ENCODE data around the gene ARMC6.

DNA sequence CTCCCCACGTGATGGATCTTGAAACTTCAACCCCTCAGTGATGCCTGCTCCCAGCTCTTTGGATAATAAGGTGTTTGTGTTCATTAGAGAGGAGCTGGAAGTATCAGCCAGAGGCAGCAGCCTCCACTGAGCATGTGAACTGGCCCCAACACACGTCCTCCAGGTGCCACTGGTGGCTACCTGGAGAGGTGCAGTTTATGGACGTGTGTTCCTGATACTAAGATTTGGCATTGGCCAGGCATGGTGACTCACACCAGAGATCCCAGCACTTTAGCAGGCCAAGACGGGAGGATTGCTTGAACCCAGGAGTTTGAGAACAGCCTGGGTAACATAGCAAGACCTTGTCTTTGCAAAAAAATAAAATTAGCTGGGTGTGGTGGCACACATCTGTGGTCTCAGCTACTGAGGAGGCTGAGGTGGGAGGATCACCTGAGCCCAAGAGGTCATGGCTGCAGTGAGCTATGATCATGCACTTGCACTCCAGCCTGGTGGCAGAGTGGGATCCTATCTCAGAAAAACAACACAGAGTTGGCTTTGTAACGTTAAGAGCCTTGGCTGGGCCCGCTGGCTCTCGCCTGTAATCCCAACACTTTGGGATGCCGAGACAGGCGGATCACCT is 64.8 kb downstream of the ARMC6 start:
- TF ChIP-seq POLR2A (IDR thresholded peaks at IDR 0.05) (no peak), EP300 (IDR thresholded peaks at IDR 0.05) (no peak)
- TF ChIP-seq, protein P1, sequence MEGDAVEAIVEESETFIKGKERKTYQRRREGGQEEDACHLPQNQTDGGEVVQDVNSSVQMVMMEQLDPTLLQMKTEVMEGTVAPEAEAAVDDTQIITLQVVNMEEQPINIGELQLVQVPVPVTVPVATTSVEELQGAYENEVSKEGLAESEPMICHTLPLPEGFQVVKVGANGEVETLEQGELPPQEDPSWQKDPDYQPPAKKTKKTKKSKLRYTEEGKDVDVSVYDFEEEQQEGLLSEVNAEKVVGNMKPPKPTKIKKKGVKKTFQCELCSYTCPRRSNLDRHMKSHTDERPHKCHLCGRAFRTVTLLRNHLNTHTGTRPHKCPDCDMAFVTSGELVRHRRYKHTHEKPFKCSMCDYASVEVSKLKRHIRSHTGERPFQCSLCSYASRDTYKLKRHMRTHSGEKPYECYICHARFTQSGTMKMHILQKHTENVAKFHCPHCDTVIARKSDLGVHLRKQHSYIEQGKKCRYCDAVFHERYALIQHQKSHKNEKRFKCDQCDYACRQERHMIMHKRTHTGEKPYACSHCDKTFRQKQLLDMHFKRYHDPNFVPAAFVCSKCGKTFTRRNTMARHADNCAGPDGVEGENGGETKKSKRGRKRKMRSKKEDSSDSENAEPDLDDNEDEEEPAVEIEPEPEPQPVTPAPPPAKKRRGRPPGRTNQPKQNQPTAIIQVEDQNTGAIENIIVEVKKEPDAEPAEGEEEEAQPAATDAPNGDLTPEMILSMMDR (IDR thresholded peaks at IDR 0.05) = no peak

Data from gastroesophageal sphincter (tissue), 3 donors.